ENCODE measurements around the gene WDR72. TPM values are rescaled to one million over a fixed set of nuclear protein-coding genes. Genes with fewer than 3 reads are reported as not detected.

WDR72 gene
- total RNA-seq, 4 donors from 2014 or later: not detected

DNA sequence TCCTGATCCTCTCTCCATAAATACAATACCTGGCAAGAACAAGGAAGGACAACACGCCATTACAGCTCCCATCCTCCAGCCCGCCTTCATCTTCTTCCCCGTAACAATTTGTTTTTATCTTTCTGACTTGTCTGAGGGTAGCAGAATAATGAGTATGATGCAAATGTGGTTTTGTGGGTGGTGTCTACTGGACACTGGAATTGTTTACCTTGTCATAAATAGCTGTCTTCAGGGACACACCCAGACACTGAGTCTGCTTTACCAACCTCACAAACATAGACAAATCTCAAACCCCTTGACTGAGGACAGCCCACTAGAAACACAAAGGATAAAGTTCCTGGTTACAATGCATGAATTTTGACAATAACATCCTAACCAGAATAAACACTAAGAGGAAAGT lies 13.4 kb downstream of the WDR72 start:
- no peak for DNase-seq (ENCODE audit: low spot score)
- ATAC-seq (ENCODE audit: low FRiP score): no peak
- TF ChIP-seq, protein P1, sequence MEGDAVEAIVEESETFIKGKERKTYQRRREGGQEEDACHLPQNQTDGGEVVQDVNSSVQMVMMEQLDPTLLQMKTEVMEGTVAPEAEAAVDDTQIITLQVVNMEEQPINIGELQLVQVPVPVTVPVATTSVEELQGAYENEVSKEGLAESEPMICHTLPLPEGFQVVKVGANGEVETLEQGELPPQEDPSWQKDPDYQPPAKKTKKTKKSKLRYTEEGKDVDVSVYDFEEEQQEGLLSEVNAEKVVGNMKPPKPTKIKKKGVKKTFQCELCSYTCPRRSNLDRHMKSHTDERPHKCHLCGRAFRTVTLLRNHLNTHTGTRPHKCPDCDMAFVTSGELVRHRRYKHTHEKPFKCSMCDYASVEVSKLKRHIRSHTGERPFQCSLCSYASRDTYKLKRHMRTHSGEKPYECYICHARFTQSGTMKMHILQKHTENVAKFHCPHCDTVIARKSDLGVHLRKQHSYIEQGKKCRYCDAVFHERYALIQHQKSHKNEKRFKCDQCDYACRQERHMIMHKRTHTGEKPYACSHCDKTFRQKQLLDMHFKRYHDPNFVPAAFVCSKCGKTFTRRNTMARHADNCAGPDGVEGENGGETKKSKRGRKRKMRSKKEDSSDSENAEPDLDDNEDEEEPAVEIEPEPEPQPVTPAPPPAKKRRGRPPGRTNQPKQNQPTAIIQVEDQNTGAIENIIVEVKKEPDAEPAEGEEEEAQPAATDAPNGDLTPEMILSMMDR (IDR thresholded peaks at IDR 0.05): no peak

DNA sequence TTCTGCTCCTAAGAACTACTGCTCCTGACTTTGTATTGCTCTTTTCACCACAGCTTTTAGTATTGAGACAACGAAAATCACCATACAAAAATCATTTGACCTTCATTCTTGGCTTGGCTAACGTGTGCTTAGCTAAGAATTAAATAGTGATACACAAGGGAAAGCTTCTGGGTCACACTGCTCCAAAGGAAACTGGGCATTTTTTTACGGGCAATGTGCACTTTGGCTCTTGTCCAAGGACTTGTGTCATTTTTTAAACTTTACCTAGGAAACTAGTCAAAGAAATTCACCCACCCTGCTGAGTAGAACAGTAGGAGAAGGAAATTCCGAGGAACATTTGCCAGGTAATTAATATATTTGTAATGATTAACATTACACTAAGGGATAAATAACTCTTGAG lies 19.8 kb downstream of the WDR72 start:
- TF ChIP-seq, protein P1 (IDR thresholded peaks at IDR 0.05): no peak
- no peak for DNase-seq (ENCODE audit: low spot score)

DNA sequence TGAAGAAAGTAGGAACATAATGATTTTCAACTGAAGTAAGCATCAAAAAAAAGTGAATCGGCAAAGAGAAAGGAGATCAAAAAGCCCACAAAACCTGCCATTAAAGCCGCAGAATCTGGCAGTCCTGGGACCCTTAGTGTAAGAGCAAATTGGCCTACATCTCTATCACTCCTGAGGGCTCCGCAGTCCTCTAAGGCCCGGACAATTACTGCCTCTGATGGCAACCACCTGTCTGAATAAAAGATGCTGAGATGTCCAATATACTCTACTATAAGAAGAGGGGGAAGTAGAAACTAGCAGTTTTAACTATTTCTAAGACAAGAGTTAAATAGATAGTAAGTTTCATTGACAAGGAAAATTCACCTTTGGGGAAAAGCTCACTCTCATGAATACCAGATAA lies 20.3 kb downstream of the WDR72 start:
- TF ChIP-seq, protein P1 (IDR thresholded peaks at IDR 0.05): no peak
- ATAC-seq (ENCODE audit: low FRiP score) (no peak), DNase-seq (ENCODE audit: low spot score) (no peak)

More for the DNA sequence above, 19.8 kb downstream of the WDR72 start:
- ATAC-seq (ENCODE audit: low FRiP score): no peak

DNA sequence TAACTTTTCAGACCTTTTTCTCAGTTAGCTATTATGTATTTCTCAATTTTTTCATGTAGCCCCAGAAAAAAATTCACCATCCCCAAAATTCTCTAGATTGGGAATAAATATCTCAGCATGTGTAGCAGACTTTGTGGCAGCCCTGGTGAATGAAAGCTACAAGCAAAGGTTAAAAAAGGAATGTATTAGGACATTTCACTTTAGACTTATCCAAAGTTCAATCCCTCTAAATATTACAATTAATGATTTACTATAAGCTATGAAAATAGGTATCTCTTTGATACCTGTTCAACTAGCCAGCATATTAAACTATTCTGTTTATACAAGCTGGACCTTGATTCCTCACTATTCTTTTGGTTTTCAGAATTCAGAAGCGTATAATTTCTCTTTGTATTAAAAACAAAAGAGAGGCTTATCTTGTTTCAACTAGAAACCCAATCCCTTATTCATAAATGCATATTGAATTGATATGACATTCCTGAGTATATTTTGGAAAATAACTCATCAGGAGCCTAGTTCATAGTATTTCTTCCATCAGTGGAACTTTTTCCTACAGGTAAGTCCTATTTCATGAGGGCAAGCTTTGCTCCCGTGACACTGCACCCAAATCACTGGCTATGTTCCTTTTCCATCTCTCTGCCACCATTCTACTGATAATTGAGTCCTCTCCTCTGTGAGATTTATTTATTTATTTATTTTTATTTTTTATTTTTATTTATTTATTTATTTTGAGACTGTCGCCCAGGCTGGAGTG lies 38.0 kb downstream of the WDR72 start:
- DNase-seq (ENCODE audit: low spot score) (no peak), ATAC-seq (ENCODE audit: low FRiP score) (no peak)
- TF ChIP-seq, protein P1 (IDR thresholded peaks at IDR 0.05): no peak

DNA sequence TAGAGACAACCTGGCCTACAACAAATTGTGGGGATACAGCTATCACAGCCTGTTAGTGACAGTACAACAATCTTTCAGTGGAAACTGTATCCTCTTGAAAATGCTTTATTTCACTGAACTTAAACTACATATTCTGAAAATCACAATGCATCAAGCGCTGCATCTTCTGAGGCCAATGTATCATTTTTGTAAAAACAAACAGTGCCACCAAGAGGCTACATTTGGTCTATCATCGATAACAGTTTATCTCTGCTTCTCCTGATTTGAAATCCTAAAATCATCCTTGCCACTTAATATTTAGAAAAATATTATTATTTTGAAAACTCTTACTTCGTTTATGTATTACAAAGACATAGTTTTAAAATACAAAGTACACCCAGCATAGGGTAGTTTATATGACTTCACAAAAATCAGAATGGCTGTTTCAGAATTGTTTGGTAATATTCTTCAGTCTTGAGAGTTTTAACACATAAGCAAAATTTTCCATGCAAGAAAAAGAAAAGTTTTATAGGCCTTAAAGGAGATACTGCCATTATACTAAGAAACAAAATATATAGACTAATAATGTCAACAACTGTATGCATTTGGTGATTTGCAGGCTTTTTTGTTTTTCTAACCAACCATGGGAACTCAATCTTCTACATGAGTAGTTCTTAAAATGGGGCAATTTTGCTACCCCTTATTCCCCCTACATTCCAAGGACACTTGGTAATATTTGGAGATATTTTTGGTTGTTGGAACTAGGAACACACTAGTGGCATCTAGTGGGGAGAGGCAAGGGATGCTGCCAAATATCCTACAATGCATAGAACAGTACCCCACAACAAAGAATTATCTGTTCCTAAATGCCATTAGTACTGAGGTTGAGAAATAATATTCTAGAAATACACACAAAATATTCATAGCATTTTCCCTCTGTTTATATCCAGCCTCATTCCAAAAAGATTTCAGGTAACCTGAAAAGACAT lies 42.3 kb downstream of the WDR72 start:
- no peak for DNase-seq (ENCODE audit: low spot score)
- ATAC-seq (ENCODE audit: low FRiP score): no peak
- TF ChIP-seq, protein P1 (IDR thresholded peaks at IDR 0.05): no peak

DNA sequence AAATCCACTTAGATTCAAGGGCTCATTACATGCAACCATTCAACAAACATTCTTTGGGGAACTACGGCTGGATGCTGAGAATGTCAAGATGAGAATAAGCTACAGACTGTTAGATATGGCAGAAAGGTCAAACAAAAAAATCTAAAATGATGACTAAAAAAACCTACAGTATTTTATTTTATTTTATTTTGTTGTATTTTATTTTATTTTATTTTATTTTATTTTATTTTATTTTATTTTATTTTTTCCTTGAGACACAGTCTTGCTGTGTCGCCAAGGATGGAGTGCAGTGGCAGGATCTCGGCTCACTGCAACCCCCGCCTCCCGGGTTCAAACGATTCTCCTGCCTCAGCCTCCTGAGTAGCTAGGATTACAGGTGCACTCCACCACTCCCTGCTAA lies 46.2 kb downstream of the WDR72 start:
- ATAC-seq (ENCODE audit: low FRiP score) (no peak), DNase-seq (ENCODE audit: low spot score) (no peak)
- TF ChIP-seq, protein P1 (IDR thresholded peaks at IDR 0.05): no peak

Data from omental fat pad (tissue), 4 donors.